Mononuclear cell (primary cell): ENCODE data around the gene GRM4. TPM values are rescaled to one million over a fixed set of nuclear protein-coding genes. Genes with fewer than 3 reads are reported as not detected.

Experiments
- H3K27me3 ChIP-seq: 2 replicates; pipeline ENCODE4 v1.6.0; 2011; ENCODE audit warnings: low read length, control low read depth; ENCODE audit not compliant: insufficient read depth
- H3K4me1 ChIP-seq: 2 replicates; pipeline ENCODE4 v1.5.1; 2011; ENCODE audit warnings: mild to moderate bottlenecking, low read length, control low read depth; ENCODE audit not compliant: insufficient read depth
- H3K4me3 ChIP-seq: 2 replicates; pipeline ENCODE4 v1.5.1; 2011; ENCODE audit warnings: mild to moderate bottlenecking, low read length, moderate library complexity
- H3K9me3 ChIP-seq: 2 replicates; pipeline ENCODE4 v1.5.1; 2011; ENCODE audit warnings: low read depth, mild to moderate bottlenecking, control low read depth, low read length
- total RNA-seq: library from RNA; depleted of rRNA; stranded (reverse); fragments of >200 nt; gene quantifications from one replicate; pipeline ENCODE4 v1.2.3, GENCODE V29; 2012

Gene GRM4
- total RNA-seq, 1 donor = under 0.01 TPM

DNA sequence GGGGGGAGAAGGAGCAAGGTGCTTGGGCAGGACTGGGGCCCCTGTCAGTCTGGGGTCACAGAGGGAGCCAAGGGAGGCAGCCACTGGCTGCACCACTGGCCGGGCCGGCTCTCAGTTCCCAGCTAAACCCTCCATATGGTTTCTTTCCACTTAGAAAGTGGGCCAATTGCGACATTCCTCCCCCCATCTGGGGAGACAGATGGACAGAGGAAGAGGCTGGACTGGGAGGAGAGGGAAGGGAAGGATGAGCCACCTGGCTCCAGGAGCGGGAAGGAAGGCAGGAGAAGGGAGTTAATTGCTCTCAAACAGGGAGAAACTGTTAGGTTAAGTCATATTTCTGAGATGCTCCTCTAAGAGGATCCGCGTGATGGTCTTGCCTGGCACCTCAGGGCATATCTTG is 82.2 kb downstream of the GRM4 start:
- H3K27me3 ChIP-seq = no peaks in the 10 kb centered on the region
- H3K4me1 ChIP-seq = no peaks in the 10 kb centered on the region
- no peak overlapping the region for H3K4me3 ChIP-seq
- no peaks in the 10 kb centered on the region for H3K9me3 ChIP-seq

DNA sequence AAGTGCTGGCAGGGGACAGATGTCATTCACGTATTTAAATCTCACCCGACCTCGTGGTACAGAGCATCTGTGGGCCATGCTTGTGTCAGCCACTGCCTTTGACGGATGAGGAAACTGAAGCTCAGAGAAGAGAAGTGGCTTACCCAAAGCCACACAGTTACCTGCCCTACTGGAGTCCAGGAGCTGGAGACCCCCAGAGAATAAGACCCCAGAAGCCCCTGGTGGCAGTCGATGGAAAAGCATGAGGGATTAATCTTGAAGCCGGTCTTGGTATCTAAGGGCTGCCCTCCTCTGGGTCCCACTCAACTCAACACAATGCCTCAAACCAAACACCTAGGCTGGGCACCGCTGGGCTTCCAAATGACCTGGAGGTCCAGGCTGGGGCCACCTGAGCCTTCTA is 83.1 kb downstream of the GRM4 start:
- Histone ChIP-seq H3K4me1 (no peaks in the 10 kb centered on the region), H3K27me3 (no peaks in the 10 kb centered on the region), H3K9me3 (no peaks in the 10 kb centered on the region), H3K4me3 (no peak overlapping the region)

DNA sequence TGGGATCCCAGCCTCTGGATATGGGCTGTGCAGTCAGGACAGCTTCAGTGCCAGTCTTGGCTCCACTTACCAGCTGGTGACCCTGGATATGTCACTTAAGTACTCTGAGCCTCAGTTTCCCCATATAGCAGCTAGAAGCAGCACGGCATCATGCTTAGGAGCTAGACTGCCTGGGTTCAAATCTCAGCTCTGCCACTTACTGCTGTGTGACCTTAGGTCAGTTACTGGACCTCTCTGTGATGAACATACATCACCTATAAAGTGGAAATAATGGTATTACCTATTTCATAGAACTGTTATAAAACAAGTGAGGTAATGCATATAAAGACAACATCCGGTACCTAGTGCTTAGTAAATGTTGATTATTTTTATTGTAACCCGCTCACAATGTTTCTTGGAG is 83.7 kb downstream of the GRM4 start:
- Histone ChIP-seq H3K27me3 (no peaks in the 10 kb centered on the region), H3K4me1 (no peaks in the 10 kb centered on the region), H3K9me3 (no peaks in the 10 kb centered on the region), H3K4me3 (no peak overlapping the region)

GRCh38 chr6:34061348-34061747 is 84.5 kb downstream of the GRM4 start:
- Histone ChIP-seq H3K27me3 (no peaks in the 10 kb centered on the region), H3K4me3 (no peak overlapping the region), H3K4me1 (no peaks in the 10 kb centered on the region), H3K9me3 (no peaks in the 10 kb centered on the region)

- Histone ChIP-seq H3K4me1 (no peaks in the 10 kb centered on the region), H3K9me3 (no peaks in the 10 kb centered on the region), H3K27me3 (no peaks in the 10 kb centered on the region), H3K4me3 (no peak overlapping the region)
Observed at GRCh38 chr6:34059914-34060313, 86.0 kb downstream of the GRM4 start.

DNA sequence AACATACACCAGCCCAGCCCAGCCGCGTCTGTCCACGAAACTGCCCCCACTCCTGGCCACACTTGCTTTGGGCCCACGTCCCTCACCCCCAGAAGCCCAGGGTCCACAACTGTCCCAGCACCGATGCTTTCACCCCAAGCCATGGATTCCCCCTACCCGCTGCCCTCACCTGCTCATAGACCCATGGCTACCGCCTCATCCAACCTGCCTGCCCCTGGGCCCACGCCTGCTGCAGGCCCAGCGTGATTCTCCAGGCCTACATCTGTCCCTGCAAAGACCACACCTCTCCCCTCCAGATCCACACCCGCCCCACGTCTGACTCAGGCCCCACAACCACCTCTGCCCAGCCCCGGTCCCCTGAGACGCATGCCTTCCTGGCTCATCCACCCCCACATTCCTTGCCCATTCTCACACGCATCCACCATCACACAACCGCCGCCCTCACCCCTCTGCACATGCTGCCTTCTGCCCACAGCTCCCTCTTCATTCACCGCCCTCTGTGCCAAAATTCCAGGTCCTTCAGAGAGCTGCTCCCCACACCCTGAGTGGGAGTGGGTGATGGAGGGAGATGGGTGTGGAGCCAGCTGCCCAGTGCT is 86.7 kb downstream of the GRM4 start:
- H3K4me3 ChIP-seq = no peak overlapping the region

GRCh38 chr6:34057790-34058189 is 88.1 kb downstream of the GRM4 start:
- no peak overlapping the region for H3K4me3 ChIP-seq
- H3K9me3 ChIP-seq = no peaks in the 10 kb centered on the region
- H3K27me3 ChIP-seq = no peaks in the 10 kb centered on the region
- H3K4me1 ChIP-seq = no peaks in the 10 kb centered on the region

More for the DNA sequence above, 86.7 kb downstream of the GRM4 start:
- no peaks in the 10 kb centered on the region for H3K9me3 ChIP-seq
- H3K27me3 ChIP-seq = no peaks in the 10 kb centered on the region
- H3K4me1 ChIP-seq = no peaks in the 10 kb centered on the region

GRCh38 chr6:34057191-34057590 is 88.7 kb downstream of the GRM4 start:
- no peaks in the 10 kb centered on the region for H3K4me1 ChIP-seq
- H3K27me3 ChIP-seq = no peaks in the 10 kb centered on the region
- H3K9me3 ChIP-seq = no peaks in the 10 kb centered on the region
- H3K4me3 ChIP-seq = no peak overlapping the region

DNA sequence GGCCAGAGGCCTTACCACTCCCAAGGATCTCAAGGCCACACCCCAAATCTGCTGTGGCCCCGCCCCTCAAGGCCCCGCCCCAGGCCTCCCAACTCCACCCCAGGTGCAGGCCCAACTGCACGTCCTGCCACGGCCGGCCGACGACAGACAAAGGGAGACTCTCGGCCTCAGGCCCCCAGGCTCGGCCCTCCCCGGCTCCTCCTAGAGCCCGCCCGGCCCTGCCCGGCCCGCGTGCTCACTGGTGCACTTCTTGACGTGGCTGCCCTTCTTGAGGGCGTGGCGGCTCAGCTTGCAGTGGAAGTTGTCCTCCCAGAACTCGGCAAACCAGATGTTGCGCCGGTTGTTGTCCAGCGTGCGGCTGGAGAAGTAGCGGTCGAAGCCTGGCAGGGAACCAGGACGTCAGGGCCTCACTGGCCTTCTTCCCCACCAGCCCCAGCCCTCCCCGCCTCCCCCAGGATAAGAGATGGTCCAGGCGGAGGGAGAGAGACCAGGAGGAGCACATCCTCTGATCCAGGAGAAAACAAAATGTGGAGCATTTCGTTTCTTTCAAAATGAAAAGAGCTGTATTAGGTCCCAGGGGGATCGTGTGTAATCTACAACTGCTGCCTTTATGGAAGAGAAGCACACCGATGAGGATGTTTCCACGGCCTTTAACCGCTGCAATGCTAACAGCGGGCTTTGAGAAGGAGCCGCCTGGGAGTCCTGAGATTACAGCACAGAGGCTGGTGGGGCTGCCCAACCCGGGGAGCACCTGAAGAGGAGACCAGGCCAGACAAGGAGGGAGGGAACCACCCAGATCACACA is 89.4 kb downstream of the GRM4 start:
- H3K4me3 ChIP-seq = no peak overlapping the region
- H3K9me3 ChIP-seq = no peaks in the 10 kb centered on the region
- H3K4me1 ChIP-seq = no peaks in the 10 kb centered on the region
- H3K27me3 ChIP-seq = no peaks in the 10 kb centered on the region

- no peaks in the 10 kb centered on the region for H3K27me3 ChIP-seq
- H3K9me3 ChIP-seq = no peaks in the 10 kb centered on the region
- H3K4me3 ChIP-seq = no peak overlapping the region
Observed at GRCh38 chr6:34055223-34055933, 90.5 kb downstream of the GRM4 start.

DNA sequence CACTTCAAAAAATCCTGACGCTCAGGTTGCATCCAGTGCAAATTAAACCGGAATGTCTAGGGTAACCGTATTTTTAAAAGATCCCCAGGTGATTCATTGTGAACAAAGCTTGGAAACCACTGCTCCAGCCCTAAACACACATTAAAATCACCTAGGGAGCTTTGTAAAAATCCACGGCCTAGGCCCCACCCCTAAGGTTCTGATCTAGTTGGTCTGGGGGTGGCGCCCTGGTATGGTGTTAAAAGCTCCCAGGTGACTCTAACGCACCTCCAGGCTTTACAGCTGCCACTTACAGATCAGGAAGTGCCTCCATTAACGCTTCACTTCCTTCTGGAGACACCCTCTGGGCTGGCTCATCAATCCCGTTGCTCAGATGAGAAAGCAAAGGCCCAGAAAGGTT is 92.2 kb downstream of the GRM4 start:
- Histone ChIP-seq H3K4me1 (no peaks in the 10 kb centered on the region), H3K9me3 (no peaks in the 10 kb centered on the region), H3K27me3 (no peaks in the 10 kb centered on the region), H3K4me3 (no peak overlapping the region)

More at GRCh38 chr6:34055223-34055933, 90.5 kb downstream of the GRM4 start:
- H3K4me1 ChIP-seq = no peaks in the 10 kb centered on the region

DNA sequence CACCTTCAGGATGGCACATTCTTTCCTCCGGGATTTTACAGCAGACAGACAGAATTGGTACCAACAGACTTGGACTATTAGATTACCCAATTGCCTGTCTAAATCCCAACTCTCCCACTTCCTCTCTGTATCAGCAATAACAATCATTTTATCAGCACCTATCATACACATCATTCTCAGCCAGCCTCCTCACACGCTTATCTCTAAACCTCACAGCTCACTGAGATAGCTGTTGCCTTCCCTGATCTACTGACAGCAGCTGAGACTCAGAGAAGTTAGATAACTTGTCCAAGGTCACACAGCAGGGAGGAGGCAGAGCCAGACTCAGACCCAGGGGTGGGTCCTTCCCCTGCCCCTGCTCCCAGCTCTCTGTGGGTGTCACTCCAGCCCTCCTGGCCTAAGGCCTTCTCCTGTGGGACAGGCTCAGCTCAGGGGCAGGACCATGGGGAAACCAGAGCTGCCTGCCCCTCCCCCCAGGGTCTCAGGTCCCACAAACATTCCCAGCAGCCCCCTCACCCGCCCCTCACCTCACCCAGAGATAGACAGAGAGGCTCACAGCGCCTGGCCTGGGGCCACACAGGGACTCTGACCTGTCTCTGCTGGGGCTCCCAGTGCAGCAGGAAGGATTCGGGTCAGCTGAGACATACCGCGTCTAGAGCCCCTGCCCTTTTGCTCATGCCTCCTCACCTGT is 92.8 kb downstream of the GRM4 start:
- H3K4me1 ChIP-seq = no peaks in the 10 kb centered on the region
- no peaks in the 10 kb centered on the region for H3K27me3 ChIP-seq
- H3K9me3 ChIP-seq = no peaks in the 10 kb centered on the region
- H3K4me3 ChIP-seq = no peak overlapping the region

- Histone ChIP-seq H3K4me1 (no peaks in the 10 kb centered on the region), H3K4me3 (no peak overlapping the region), H3K27me3 (no peaks in the 10 kb centered on the region), H3K9me3 (no peaks in the 10 kb centered on the region)
Observed at GRCh38 chr6:34052071-34052825, 93.6 kb downstream of the GRM4 start.

- no peaks in the 10 kb centered on the region for H3K27me3 ChIP-seq
- H3K9me3 ChIP-seq = no peaks in the 10 kb centered on the region
Observed at GRCh38 chr6:34051331-34051919, 94.5 kb downstream of the GRM4 start.

More at GRCh38 chr6:34051331-34051919, 94.5 kb downstream of the GRM4 start:
- no peak overlapping the region for H3K4me3 ChIP-seq
- H3K4me1 ChIP-seq = no peaks in the 10 kb centered on the region
